Measurements from ENCODE around the gene TUBB1. TPM values are rescaled to one million over a fixed set of nuclear protein-coding genes. Genes with fewer than 3 reads are reported as not detected.
"Not testable (repeated sequence)": the region's sequence is repeated elsewhere in the genome, so short reads cannot be mapped to it uniquely, and the experiment has no call there.

The TUBB1 gene
- total RNA-seq, 4 donors from 2014 or later, result 0.15 TPM; not detected in 3

- Histone ChIP-seq H3K4me3 (no peak overlapping the region), H3K4me1 (peaks cover 0 to 37% (median 28%) of the 10 kb centered on the region in 3 donors), H3K27ac (no peak overlapping the region), H3K27me3 (no peaks in the 10 kb centered on the region), H3K36me3 (peaks cover 0 to 7% of the 10 kb centered on the region in 2 donors), H3K9me3 (no peaks in the 10 kb centered on the region)
- no peak for ATAC-seq
- TF ChIP-seq EP300 (IDR thresholded peaks at IDR 0.05) (no peak), POLR2AphosphoS5 (IDR thresholded peaks at IDR 0.05) (no peak), POLR2A (IDR thresholded peaks at IDR 0.05) (no peak), CTCF (IDR thresholded peaks at IDR 0.05) (no peak)
- 64 to 80% methylated on average over 1 to 5 of the region's 8 CpGs for WGBS, 2 donors (ENCODE audit: low coverage in 1 of 2)
Measured at GRCh38 chr20:59008715-59009336, 10.4 kb upstream of the TUBB1 start.

GRCh38 chr20:59010321-59010994, 8.8 kb upstream of the TUBB1 start:
- peaks cover 0 to 20% (median 13%) of the 10 kb centered on the region in 3 donors for H3K4me1 ChIP-seq
- H3K27me3 ChIP-seq, result no peaks in the 10 kb centered on the region
- no peaks in the 10 kb centered on the region for H3K9me3 ChIP-seq
- peak overlapping the region in 3 of 4 donors; percentile 26 to 35 (median 29) for H3K27ac ChIP-seq
- H3K4me3 ChIP-seq, result no peak overlapping the region
- ATAC-seq, result no peak
- TF ChIP-seq POLR2A (IDR thresholded peaks at IDR 0.05) (no peak), EP300 (IDR thresholded peaks at IDR 0.05) (no peak), CTCF (IDR thresholded peaks at IDR 0.05) (no peak), POLR2AphosphoS5 (IDR thresholded peaks at IDR 0.05) (no peak)
- no peaks in the 10 kb centered on the region for H3K36me3 ChIP-seq
- WGBS, 2 donors (ENCODE audit: low coverage in 1 of 2), result 58 to 79% methylated on average over 4 of the region's 8 CpGs

GRCh38 chr20:59010995-59011873, 8.0 kb upstream of the TUBB1 start:
- Histone ChIP-seq H3K36me3 (no peaks in the 10 kb centered on the region), H3K4me3 (no peak overlapping the region), H3K9me3 (no peaks in the 10 kb centered on the region), H3K27me3 (no peaks in the 10 kb centered on the region), H3K27ac (peak overlapping the region in 3 of 4 donors; percentile 19 to 45 (median 20)), H3K4me1 (peaks cover 0 to 13% (median 6%) of the 10 kb centered on the region in 3 donors)
- WGBS, 2 donors (ENCODE audit: low coverage in 1 of 2), result 64 to 65% methylated on average over 6 to 10 of the region's 17 CpGs
- no peak for ATAC-seq
- TF ChIP-seq POLR2AphosphoS5 (IDR thresholded peaks at IDR 0.05), result no peak
- no peak for TF ChIP-seq POLR2A (IDR thresholded peaks at IDR 0.05)

GRCh38 chr20:59011874-59012157, 7.4 kb upstream of the TUBB1 start:
- peak overlapping the region in 3 of 4 donors; percentile 19 to 45 (median 20) for H3K27ac ChIP-seq
- not testable (repeated sequence) for H3K36me3 ChIP-seq
- WGBS, 2 donors (ENCODE audit: low coverage in 1 of 2), result 81 to 100% methylated on average over 1 to 3 of the region's 3 CpGs

DNA sequence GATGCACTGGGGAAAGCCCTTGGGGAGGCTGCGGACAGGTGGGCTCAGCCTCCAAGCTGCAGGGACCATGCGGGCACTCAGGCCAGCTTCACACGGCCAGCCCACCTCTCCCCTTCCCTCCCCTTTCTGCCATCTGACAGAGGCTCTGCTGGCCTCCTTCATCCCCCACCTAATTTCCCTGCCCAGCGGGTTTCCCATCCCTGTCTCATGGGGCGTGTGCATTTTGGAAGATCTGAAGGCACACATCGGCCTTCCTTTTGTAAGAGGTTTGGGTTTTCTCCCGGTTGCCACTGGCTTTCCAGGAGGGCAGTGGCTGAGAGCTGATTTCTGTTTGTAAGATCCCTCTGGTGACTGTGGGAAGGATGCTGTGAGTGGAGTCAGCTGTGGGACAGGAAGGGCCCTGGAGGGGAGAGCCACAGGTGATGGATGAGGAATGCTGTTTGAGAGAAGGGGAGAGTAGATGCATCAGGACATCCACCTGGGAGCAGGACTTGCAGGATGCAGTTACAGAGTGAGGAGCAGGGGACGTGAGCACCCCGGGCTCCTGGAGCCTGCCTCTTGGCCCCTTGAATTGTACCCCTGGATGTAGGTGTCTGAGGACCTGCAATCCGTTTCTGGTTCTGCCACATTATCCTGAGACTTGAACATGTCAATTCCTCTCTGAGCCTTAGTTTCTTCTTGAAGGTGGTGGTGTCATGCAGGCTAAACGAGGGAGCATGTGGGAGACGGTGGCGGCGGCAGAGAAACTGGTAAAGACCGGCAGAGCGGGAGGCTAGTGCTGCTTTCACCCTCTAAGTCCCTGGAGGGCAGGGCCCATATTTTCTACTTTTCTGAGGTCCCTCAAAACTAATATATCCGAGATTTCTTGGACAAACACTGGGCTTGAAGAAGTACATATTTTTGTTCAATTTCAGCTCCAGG, 5.9 kb upstream of the TUBB1 start:
- H3K4me3 ChIP-seq, result no peak overlapping the region
- peaks cover 0 to 7% of the 10 kb centered on the region in 2 donors for H3K36me3 ChIP-seq
- no peaks in the 10 kb centered on the region for H3K4me1 ChIP-seq
- no peak for TF ChIP-seq CTCF (IDR thresholded peaks at IDR 0.05)
- no peak for TF ChIP-seq POLR2AphosphoS5 (IDR thresholded peaks at IDR 0.05)
- TF ChIP-seq EP300 (IDR thresholded peaks at IDR 0.05), result no peak
- no peak for TF ChIP-seq POLR2A (IDR thresholded peaks at IDR 0.05)
- H3K27me3 ChIP-seq, result no peaks in the 10 kb centered on the region
- 80 to 85% methylated on average over 12 to 17 of the region's 17 CpGs for whole genome bisulfite sequencing, 2 donors (ENCODE audit: low coverage in 1 of 2)
- no peaks in the 10 kb centered on the region for H3K9me3 ChIP-seq
- no peak for ATAC-seq
- no peak overlapping the region for H3K27ac ChIP-seq

More at GRCh38 chr20:59011874-59012157, 7.4 kb upstream of the TUBB1 start:
- not testable (repeated sequence) for ATAC-seq, H3K9me3 ChIP-seq, H3K4me1 ChIP-seq, H3K27me3 ChIP-seq, H3K4me3 ChIP-seq

Data from gastroesophageal sphincter (tissue), 4 donors.